Measurements from ENCODE around the gene DLGAP1.

DNA sequence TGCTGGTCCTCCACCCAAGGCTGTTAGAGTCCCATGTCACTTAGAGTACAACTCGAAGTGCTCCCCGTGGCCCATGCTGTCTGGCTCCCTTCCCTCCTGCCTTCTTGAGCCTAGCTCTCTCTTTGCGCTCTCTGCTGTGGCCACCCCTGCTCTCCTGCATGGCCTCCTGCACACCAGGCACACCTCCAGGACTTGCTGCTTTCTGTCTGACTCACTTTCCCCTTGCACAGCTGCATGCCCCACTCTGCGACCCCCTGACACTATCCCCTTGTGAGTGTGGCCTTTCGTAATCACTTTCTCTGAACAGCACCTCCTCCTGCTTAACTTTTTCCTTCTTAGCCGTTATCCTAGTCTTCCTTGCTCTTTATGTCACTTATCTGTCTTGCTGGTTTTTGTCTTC, 661.6 kb downstream of the DLGAP1 start:
- TF ChIP-seq RAD21 (IDR thresholded peaks at IDR 0.05; ENCODE audit: low read length) (no peak), JUND (IDR thresholded peaks at IDR 0.05) (no peak), POLR2AphosphoS5 (IDR thresholded peaks at IDR 0.05; ENCODE audit: low read depth, low read length) (no peak), RXRA (IDR thresholded peaks at IDR 0.05; ENCODE audit: borderline replicate concordance, low read depth) (no peak), RFX5 (IDR thresholded peaks at IDR 0.05; ENCODE audit: low read length) (no peak), YY1 (IDR thresholded peaks at IDR 0.05; ENCODE audit: low read depth) (no peak), ELF1 (IDR thresholded peaks at IDR 0.05) (no peak), MXI1 (IDR thresholded peaks at IDR 0.05; ENCODE audit: low read depth, low read length) (no peak)
- TF ChIP-seq, protein P1, sequence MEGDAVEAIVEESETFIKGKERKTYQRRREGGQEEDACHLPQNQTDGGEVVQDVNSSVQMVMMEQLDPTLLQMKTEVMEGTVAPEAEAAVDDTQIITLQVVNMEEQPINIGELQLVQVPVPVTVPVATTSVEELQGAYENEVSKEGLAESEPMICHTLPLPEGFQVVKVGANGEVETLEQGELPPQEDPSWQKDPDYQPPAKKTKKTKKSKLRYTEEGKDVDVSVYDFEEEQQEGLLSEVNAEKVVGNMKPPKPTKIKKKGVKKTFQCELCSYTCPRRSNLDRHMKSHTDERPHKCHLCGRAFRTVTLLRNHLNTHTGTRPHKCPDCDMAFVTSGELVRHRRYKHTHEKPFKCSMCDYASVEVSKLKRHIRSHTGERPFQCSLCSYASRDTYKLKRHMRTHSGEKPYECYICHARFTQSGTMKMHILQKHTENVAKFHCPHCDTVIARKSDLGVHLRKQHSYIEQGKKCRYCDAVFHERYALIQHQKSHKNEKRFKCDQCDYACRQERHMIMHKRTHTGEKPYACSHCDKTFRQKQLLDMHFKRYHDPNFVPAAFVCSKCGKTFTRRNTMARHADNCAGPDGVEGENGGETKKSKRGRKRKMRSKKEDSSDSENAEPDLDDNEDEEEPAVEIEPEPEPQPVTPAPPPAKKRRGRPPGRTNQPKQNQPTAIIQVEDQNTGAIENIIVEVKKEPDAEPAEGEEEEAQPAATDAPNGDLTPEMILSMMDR (IDR thresholded peaks at IDR 0.05): no peak
- TF ChIP-seq, protein P2, sequence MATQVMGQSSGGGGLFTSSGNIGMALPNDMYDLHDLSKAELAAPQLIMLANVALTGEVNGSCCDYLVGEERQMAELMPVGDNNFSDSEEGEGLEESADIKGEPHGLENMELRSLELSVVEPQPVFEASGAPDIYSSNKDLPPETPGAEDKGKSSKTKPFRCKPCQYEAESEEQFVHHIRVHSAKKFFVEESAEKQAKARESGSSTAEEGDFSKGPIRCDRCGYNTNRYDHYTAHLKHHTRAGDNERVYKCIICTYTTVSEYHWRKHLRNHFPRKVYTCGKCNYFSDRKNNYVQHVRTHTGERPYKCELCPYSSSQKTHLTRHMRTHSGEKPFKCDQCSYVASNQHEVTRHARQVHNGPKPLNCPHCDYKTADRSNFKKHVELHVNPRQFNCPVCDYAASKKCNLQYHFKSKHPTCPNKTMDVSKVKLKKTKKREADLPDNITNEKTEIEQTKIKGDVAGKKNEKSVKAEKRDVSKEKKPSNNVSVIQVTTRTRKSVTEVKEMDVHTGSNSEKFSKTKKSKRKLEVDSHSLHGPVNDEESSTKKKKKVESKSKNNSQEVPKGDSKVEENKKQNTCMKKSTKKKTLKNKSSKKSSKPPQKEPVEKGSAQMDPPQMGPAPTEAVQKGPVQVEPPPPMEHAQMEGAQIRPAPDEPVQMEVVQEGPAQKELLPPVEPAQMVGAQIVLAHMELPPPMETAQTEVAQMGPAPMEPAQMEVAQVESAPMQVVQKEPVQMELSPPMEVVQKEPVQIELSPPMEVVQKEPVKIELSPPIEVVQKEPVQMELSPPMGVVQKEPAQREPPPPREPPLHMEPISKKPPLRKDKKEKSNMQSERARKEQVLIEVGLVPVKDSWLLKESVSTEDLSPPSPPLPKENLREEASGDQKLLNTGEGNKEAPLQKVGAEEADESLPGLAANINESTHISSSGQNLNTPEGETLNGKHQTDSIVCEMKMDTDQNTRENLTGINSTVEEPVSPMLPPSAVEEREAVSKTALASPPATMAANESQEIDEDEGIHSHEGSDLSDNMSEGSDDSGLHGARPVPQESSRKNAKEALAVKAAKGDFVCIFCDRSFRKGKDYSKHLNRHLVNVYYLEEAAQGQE (IDR thresholded peaks at IDR 0.05; ENCODE audit: low read depth, low read length): no peak
- TF ChIP-seq, protein P3, sequence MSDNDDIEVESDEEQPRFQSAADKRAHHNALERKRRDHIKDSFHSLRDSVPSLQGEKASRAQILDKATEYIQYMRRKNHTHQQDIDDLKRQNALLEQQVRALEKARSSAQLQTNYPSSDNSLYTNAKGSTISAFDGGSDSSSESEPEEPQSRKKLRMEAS (IDR thresholded peaks at IDR 0.05; ENCODE audit: low read depth): no peak
- TF ChIP-seq, protein P4, sequence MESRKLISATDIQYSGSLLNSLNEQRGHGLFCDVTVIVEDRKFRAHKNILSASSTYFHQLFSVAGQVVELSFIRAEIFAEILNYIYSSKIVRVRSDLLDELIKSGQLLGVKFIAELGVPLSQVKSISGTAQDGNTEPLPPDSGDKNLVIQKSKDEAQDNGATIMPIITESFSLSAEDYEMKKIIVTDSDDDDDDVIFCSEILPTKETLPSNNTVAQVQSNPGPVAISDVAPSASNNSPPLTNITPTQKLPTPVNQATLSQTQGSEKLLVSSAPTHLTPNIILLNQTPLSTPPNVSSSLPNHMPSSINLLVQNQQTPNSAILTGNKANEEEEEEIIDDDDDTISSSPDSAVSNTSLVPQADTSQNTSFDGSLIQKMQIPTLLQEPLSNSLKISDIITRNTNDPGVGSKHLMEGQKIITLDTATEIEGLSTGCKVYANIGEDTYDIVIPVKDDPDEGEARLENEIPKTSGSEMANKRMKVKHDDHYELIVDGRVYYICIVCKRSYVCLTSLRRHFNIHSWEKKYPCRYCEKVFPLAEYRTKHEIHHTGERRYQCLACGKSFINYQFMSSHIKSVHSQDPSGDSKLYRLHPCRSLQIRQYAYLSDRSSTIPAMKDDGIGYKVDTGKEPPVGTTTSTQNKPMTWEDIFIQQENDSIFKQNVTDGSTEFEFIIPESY (IDR thresholded peaks at IDR 0.05; ENCODE audit: borderline replicate concordance, low read depth): no peak
- TF ChIP-seq, protein P5, sequence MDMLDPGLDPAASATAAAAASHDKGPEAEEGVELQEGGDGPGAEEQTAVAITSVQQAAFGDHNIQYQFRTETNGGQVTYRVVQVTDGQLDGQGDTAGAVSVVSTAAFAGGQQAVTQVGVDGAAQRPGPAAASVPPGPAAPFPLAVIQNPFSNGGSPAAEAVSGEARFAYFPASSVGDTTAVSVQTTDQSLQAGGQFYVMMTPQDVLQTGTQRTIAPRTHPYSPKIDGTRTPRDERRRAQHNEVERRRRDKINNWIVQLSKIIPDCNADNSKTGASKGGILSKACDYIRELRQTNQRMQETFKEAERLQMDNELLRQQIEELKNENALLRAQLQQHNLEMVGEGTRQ (IDR thresholded peaks at IDR 0.05; ENCODE audit: borderline replicate concordance, low read depth, low read length): no peak
